ENCODE results near the gene ASIC4.

Gene ASIC4, protein sequence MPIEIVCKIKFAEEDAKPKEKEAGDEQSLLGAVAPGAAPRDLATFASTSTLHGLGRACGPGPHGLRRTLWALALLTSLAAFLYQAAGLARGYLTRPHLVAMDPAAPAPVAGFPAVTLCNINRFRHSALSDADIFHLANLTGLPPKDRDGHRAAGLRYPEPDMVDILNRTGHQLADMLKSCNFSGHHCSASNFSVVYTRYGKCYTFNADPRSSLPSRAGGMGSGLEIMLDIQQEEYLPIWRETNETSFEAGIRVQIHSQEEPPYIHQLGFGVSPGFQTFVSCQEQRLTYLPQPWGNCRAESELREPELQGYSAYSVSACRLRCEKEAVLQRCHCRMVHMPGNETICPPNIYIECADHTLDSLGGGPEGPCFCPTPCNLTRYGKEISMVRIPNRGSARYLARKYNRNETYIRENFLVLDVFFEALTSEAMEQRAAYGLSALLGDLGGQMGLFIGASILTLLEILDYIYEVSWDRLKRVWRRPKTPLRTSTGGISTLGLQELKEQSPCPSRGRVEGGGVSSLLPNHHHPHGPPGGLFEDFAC

DNA sequence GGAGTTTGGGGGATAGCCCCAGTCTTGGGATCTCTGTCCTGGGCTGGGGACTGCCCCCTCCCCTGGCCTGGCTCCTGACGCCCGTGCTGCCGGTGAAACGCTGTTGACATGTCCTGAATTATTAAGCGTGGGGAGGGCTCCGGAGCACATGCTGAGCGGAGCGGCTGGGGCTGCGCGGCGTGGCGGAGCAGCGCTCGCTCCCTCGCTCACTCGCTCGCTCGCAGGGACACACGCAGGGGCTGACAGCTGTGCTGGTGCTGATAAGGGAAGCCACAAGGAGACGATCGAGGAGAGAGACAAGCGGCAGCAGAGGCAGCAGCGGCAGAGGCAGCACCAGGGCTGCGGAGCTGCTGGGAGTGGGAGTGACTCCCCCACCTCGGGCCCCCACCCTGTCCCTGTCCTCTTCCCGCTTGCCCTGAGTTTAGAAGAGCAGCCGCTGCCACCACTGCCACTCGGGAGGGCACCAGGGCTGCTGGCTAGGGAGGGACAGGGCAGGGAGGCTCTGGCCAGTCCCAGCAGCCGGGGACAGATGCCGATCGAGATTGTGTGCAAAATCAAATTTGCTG, at the start of gene ASIC4:
TSS of gene ASIC4 (plus strand) at position 287 of the 566 bp plus-strand sequence. CDS start at position 530, 243 bp downstream.
- DNase-seq, result no peak

DNA sequence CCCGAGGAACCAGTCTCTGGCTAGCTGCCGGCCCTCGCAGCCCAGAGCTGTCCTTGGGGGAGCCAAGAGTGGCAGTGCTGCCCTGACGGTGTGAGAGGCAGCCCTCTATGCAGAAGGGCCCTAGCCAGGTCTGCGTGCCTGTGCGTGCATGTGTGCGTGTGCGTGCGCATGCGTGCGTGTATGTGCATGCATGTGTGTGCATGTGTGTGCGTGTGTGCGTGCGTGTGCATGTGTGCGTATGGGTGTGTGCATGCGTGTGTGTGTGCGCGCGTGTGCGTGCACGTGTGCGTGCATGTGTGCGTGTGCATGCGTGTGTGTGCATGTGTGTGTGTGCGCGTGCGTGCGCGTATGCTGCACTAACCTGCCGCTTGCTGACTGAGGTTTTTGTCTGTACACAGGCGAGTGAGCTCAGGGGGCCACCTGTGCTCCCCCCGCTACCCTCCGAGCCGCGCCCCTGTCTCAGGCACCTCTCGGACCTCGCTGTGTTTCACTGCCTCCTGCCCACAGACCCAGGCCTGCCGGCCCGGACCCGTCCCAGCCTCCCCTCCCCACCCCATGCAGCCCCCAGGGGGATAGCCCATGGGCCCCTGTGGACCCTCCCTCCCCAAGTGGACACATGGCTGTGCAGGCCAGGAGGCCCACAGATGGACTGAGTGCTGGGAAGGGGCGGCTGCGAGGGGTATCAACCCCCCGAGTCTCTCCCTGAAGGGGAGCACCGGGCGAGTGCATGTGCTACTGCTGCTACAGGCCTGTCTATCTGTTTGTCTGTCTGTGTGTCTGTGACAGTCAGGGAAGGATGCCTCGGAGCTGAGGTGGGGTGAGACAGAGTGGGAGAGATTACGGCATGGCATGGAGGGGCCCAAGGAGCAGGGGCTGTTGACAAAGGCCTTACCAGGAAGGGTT, 48.4 kb upstream of the ASIC4 start:
- no peak for DNase-seq

DNA sequence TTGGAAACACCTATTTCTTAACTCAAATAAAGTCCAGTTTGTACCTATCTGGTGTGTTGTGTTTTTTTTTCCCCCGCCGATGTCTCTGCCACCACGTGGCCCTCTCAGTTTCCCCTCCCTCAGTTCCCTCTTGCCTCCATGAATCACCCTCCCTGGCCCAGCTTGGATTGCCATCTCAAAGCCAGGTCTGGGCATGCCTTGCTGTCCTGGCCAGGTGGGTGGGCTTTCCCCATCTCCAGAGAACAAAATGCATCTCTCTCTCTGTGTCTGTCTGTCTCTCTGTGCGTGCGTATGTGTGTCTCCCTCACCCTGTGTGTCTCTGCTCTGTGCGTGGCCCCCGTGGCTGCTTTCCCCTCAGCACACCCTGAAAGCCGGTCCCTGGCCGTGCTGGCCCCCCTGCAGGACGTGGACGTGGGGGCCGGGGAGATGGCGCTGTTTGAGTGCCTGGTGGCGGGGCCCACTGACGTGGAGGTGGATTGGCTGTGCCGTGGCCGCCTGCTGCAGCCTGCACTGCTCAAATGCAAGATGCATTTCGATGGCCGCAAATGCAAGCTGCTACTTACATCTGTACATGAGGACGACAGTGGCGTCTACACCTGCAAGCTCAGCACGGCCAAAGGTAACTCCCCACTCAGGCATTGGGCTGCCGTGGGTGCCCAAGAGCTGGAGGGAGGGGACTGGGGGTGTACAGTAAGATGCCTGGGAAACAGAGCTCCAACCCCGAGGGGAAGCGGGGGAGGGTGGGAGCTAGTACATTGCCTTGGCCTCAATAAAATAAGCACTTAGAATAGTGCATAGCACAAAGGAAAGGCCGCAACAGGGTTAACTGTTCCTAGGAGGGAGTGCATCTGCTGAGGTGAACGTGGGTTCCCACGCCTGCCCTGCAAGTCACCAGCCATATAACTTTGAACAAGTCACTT, 47.2 kb upstream of the ASIC4 start:
- DNase-seq, result no peak

DNA sequence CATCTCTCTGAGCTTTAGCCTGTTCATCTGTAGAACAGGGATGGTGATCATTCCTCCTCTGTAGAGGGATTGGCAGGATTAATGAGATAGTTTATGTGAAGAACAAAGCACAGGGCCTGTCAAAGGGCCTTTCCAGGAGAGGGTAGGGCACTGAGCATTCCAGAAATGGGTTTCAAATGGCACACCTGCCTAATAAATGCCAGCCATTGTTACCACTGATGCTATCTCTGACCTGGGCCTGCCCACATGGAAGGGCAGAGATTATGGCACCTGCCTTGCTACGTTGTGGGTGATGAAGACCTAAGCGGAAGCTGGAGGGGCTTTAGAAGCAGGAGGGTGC, 46.6 kb upstream of the ASIC4 start:
- DNase-seq, result no peak

DNA sequence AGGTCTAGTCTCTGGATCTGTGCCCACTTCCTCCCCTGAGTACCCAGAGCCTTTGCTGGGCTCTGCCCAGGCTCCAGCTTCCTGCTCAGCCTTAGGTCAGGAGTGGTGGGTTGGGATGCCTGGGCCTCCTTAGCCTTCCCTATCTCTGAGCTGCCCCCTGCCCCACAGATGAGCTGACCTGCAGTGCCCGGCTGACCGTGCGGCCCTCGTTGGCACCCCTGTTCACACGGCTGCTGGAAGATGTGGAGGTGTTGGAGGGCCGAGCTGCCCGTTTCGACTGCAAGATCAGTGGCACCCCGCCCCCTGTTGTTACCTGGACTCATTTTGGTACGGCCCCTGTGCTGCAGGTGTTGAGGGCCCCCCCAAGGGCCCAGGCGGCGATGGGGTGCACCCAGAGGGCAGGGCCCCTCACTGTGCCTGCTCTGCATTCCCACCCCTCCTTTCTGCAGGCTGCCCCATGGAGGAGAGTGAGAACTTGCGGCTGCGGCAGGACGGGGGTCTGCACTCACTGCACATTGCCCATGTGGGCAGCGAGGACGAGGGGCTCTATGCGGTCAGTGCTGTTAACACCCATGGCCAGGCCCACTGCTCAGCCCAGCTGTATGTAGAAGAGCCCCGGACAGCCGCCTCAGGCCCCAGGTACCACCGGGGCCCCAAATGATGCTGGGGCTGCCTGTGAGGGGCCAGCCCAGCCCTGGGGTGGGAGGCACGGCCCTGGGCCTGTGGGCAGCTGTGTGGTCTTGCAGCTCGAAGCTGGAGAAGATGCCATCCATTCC, 45.7 kb upstream of the ASIC4 start:
- no peak for DNase-seq

DNA sequence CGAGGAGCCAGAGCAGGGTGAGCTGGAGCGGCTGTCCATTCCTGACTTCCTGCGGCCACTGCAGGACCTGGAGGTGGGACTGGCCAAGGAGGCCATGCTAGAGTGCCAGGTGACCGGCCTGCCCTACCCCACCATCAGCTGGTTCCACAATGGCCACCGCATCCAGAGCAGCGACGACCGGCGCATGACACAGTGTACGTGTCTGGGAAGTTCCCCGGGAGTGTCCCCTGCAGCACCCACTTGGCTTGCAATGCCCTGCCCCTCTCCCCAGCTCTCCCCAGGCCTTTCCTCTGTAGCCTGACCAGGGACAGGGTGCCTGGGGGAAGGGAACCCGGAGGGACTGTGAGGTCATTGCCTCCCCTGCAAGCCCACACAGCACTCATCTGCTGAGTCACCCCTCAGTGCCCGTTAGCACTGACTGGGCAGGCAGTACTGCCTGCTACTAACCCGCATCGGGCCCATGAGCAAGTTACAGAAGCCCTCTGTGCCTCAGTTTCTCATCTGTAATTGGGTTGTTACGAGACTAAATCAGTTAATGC, 45.0 kb upstream of the ASIC4 start:
- DNase-seq, result no peak

DNA sequence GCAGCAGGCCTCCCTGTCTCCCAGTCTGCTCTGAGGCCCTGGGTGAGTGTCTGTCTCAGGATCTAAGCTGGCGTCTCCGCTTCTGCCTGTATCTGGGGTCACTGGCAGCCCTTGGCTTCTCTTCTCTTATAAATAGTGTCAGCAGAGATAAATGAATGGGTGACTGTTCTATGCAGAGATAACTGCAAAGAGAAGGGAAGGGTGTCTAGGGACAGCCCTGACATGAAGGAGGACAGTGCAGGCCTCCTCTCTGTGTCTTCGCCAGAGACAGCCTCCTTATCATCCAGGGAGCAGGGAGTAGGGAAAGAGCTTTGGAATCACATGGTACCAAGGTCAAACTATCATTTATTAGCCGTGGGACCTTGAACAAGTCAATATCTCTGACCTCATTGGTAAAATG, 43.9 kb upstream of the ASIC4 start:
- DNase-seq, result no peak

DNA sequence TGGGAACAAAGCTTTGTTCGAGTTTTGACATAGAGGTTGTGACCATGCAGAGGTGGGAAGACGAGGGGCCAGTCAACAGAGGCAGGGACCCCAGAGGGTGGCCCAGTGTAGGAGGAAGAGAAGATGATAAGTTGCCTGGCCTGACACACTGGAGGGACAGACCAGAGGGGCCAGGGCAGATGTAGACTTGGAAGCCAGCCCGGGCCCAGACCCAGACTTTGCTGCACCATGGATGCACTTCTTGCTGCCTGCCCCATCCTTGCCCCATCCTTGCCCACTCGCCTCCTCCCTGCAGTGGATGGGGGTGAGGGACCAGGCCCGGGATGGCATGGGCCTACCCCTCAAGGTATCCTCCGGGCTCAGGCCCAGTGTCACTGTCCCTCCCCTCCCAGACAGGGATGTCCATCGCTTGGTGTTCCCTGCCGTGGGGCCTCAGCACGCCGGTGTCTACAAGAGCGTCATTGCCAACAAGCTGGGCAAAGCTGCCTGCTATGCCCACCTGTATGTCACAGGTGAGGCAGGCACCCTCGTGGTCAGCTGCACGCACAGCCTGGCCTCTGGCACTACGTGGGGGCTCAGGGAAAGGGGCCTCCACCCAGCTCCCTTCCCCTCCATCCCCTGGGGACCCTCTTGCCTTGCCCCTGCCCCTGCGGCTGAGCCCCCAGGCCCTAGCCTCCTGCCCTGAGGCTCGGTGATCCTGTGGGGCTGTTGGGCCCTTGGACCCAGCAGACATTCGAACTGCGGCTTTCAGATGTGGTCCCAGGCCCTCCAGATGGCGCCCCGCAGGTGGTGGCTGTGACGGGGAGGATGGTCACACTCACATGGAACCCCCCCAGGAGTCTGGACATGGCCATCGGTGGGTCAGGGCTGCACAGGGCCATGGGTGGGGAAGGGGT, 42.6 kb upstream of the ASIC4 start:
- DNase-seq, result no peak

DNA sequence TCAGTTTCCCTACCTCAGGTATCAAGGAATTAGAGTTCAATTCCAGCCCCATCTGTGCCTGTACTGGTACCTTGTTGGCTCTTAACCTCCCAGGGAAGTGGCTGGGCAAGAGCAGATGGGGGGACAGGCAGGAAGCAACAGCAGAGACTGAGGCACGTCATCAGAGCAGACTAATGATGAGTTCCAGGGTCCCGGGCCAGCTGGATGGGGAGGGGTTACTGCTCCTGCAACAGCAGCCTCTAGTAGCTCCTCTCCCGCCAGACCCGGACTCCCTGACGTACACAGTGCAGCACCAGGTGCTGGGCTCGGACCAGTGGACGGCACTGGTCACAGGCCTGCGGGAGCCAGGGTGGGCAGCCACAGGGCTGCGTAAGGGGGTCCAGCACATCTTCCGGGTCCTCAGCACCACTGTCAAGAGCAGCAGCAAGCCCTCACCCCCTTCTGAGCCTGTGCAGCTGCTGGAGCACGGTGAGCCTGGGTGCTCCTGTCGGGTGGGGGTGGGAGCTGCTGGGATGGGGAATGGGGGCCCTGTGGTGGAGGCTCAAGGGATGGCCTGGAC, 41.6 kb upstream of the ASIC4 start:
- DNase-seq, result no peak

DNA sequence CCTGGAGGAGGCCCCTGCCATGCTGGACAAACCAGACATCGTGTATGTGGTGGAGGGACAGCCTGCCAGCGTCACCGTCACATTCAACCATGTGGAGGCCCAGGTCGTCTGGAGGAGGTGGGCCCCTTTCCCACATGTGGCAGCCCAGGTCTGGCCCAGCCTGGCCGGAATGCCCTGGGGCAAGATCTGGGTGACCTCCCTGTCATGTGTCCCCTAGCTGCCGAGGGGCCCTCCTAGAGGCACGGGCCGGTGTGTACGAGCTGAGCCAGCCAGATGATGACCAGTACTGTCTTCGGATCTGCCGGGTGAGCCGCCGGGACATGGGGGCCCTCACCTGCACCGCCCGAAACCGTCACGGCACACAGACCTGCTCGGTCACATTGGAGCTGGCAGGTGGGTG, 40.8 kb upstream of the ASIC4 start:
- DNase-seq, result no peak

DNA sequence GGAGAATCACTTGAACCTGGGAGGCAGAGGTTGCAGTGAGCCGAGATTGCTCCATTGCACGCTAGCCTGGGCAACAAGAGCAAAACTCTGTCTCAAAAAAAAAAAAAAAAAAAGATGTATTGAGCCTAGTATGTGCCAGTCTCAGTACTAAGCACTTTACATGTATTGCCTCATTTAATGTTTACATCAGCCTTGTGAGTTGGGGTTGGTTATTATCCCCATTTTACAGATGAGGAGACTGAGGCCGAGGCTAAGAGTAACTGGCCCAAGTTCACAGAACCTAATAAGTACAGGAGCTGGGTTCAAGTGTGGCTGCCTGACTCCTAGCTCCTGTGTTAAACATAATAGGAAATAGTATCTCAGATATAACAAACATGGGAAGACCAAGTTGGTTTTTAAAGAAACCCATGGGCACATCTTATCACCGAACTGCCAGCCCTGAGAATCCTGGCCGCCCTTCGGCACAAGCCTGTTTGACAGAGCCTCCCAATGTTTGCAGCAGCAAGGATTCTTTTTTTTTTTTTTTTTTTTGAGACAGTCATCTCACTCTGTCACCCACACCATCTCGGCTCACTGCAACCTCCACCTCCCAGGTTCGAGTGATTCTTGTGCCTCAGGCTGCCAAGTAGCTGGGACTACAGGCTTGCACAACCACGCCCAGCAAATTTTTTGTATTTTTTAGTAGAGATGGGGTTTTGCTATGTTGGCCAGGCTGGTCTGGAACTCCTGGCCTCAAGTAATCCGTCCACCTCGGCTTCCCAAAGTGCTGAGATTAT, 39.8 kb upstream of the ASIC4 start:
- no peak for DNase-seq

DNA sequence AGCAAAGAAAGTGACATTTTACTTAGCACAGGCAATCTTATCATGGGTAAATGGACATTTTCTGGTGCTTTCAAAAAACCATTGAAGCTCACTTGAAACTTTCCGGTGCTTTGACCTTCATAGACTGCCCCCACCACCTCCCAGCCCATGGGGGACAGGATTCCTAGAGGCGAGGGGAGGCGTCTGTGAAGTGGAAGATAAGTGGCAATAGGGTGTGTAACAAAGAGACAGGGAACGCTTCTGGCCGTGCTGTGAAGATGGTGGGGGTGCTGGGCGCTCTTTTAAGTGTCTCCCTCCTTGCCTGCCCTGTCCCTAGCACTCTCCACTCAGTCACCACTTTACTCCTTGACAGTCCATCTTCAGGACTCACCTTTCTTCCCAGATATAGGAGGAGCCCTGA, 39.0 kb upstream of the ASIC4 start:
- no peak for DNase-seq

DNA sequence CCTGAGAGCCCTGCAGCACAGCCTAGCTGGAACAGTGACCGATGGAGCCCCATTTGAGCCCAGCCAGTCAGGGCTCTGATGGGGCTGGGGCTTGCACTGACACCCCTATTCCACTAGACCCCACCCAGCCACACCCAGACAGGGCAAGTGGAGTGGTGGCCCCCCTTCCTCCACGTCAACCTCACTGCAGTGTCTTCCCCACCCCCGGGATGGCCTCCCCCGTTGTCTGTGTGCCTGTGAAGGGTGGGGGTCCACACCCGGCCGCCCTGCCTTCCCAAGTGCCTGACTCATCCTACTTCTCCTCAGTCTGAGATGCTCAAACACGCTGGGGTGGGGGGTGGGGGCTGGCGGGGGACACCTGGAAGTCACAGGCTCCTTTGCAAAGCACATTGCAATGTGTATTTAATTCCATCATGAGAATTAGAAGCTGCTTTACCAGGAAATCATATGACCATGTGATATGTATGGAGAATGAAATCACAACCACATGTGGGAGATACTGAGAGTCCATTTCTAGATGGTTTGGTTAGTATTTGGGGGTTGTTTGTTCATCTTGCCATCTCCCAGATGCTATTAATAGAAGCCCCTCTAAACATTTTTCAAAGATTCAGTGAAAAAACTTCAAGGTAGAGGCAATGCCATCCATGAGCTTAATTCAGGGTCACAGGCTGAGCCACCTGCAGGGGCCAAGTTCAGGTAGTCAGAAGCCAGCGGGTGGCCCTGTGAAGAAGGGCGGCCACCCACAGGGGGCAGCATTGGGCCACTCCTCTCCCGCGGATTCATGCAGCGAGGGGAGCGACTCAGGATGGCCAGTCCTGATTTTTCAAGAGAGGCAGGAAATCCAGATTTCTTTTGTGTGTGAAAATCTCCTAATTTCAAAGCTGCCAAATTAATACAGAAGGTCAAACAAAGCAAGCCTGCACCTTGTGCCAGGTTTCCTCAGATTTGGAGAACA, 38.3 kb upstream of the ASIC4 start:
- peak; percentile 25 for DNase-seq

DNA sequence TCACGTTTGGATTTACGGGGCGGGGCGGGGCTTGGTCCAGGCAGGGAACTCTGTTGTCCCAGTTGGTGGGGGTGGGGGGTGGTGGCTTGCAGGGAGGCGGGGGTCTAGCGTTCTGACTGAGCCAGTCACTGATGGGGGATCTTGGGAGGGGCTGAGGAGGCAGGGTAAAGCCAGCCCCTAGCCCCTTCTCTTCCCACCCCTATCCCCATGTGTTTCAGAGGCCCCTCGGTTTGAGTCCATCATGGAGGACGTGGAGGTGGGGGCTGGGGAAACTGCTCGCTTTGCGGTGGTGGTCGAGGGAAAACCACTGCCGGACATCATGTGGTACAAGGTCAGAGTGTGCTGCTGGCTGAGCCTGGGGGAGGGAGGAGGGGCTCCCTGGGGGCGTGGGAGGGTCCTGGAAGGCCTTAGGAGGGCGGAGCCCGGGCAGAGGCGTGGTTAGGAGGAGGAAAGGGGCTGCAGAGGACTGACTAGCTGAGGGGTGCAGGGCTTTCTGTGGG, 37.6 kb upstream of the ASIC4 start:
- no peak for DNase-seq

DNA sequence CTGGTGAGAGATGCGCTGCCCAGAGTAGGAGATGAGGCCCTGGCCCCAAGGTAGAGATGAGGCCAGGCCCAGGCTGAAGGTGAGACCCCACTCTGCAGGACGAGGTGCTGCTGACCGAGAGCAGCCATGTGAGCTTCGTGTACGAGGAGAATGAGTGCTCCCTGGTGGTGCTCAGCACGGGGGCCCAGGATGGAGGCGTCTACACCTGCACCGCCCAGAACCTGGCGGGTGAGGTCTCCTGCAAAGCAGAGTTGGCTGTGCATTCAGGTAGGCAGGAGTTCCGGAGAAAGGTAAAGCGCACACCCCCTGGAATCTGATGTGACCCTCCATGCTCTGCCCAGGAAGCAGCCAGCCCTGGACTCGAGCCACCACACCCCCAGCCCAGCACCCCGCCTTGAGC, 37.1 kb upstream of the ASIC4 start:
- no peak for DNase-seq

DNA sequence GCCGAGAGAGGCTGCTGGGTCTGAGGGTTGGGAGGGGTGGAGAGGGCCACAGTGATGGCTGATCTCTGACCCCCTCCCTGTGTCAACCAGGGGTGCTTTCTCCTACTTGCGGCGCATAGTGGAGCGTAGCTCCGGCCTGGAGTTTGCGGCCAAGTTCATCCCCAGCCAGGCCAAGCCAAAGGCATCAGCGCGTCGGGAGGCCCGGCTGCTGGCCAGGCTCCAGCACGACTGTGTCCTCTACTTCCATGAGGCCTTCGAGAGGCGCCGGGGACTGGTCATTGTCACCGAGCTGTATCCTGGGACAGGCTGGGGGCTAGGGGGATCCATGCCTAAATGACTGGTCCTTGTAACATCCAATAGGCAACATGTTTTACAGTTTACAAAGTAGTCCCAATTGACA, 36.5 kb upstream of the ASIC4 start:
- DNase-seq, result no peak

DNA sequence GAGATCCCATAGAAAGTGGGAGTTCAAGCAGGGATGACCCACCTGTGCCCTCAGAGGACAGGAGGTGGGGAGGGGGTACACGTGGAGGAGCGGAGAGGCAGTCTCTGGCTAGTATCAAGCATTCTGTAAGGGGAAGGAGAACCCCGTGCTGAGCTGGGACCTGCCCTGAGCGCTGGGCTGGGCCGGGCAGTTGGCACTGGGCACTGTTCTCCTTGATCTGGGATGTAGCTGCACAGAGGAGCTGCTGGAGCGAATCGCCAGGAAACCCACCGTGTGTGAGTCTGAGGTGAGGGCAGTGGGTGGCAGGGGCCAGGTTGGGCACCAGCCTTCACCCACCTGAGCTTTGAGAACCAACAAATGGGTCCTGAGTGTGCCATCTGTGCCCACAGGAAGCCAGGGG, 35.4 kb upstream of the ASIC4 start:
- DNase-seq, result no peak

DNA sequence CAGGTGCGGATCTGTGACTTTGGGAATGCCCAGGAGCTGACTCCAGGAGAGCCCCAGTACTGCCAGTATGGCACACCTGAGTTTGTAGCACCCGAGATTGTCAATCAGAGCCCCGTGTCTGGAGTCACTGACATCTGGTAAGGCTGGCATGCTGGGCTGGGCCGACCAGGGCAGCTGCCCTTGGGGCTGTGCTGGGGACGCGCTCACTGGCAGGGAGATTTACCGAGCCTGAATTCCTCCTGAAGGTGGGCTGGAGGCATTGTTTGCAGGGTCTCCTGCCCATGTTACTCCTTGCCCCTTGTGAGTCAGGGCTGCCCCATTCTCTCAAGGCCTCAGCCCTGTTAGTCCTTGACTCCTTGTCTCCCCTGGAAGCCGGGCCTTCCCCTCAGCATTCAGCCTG, 34.3 kb upstream of the ASIC4 start:
- no peak for DNase-seq
